Muscle of leg (tissue), 11 donors: Measurements from ENCODE around the gene GRIN3A. TPM values are rescaled to one million over a fixed set of nuclear protein-coding genes. Genes with fewer than 3 reads are reported as not detected.

ENCODE experiments used
- DNase-seq: peaks from one replicate; pipeline ENCODE4 v3.0.0; 2013
- H3K27ac ChIP-seq: one replicate; pipeline ENCODE4 v1.5.1; 2013; ENCODE audit warnings: mild to moderate bottlenecking, low read length, control low read depth
- H3K27me3 ChIP-seq: one replicate; pipeline ENCODE4 v1.6.1; 2013; ENCODE audit warnings: low read length; ENCODE audit not compliant: control insufficient read depth, insufficient read depth
- H3K36me3 ChIP-seq: one replicate; pipeline ENCODE4 v1.6.1; 2013; ENCODE audit warnings: low read length; ENCODE audit not compliant: control insufficient read depth, insufficient read depth
- H3K4me1 ChIP-seq: one replicate; pipeline ENCODE4 v1.6.1; 2013; ENCODE audit warnings: low read length; ENCODE audit not compliant: control insufficient read depth, insufficient read depth
- H3K4me3 ChIP-seq: one replicate; pipeline ENCODE4 v1.5.1; 2013; ENCODE audit warnings: low read length, control low read depth
- H3K9me3 ChIP-seq: replicated peaks from 2 replicates; pipeline ENCODE4 v1.6.1; 2013; ENCODE audit warnings: low read depth, low read length; ENCODE audit not compliant: control insufficient read depth
- WGBS: methylation state at CpG from one replicate; pipeline ENCODE4 v1.1.5; 2013; ENCODE audit warnings: missing lambda C conversion rate; ENCODE audit not compliant: insufficient coverage; 5-methylcytosine and 5-hydroxymethylcytosine counted together
- polyA plus RNA-seq, 8 donors: library from polyadenylated mRNA; unstranded; fragments of 120-200 nt; gene quantifications; one replicate each; pipeline versions ENCODE4 v1.2.1 to v1.2.3, GENCODE V29; 2013; ENCODE audit warnings: inconsistent platforms in 1 of 8, low replicate concordance in 1 of 8; ENCODE audit not compliant: insufficient read length in 8 of 8, insufficient read depth in 1 of 8
- total RNA-seq: library from RNA; stranded (reverse); fragments of 120-200 nt; gene quantifications from one replicate; pipeline ENCODE4 v1.2.4, GENCODE V29; 2013

Gene GRIN3A
- total and polyA plus RNA-seq, 9 donors = 0.48 to 1.1 (median 0.71) TPM

DNA sequence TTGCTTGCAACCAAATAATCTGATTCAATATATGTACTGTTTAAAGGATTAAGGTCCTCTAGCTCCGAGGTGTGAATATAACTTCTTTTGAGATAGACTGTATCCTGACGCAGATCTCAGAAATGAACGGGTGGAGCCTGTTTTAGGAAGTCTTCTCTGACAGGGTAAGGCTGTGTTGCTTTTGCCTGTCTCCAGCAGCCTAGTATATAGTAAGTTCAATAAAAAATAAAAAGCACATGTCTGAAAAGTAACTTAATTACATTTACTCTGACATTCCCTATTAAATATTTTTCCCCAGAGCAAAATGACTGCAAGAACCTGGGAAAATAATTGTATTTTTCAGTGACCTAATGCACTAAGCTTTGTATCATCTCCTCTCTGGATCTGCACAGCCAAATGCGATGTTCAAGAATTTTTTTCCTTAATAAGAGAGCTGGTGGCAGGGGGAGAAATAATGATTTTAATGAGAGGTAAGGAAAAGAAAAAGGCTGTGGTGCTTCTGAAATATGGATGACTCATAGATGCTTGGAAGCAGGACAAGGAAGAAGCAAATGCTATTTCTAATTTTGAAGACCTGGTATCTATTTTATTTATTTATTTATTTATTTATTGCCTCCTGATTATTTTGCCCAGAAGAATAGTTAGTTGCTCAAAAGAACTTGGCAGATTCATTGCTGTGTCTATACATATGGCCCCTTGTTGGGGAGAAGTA is 151.0 kb downstream of the GRIN3A start:
- Histone ChIP-seq H3K27ac (no peak overlapping the region), H3K4me3 (no peak overlapping the region), H3K27me3 (no peaks in the 10 kb centered on the region), H3K4me1 (no peaks in the 10 kb centered on the region), H3K36me3 (no peaks in the 10 kb centered on the region), H3K9me3 (no peaks in the 10 kb centered on the region)
- DNase-seq = no peak
- no CpG with 5 or more reads among the region's 4 CpGs for WGBS

DNA sequence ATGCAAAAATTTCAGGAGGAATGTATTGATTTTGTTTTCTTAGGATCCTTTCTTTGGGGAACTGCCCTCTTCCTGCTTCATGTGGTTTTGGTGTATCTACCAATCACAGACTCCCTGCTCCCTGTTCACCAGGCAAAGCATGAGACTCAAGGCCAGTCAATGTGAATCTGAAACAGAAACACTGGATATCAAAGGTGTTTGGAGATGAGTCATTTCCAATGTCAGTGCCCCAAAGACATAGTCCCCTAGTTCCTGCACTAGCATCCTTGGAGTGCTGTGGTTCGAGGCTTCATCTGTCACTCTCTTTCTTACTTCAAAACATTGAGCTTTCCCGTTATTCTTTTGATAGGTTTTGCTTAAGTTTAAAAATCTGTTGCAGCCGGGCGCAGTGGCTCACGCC is 151.8 kb downstream of the GRIN3A start:
- Histone ChIP-seq H3K4me1 (no peaks in the 10 kb centered on the region), H3K4me3 (no peak overlapping the region), H3K9me3 (no peaks in the 10 kb centered on the region), H3K36me3 (no peaks in the 10 kb centered on the region), H3K27ac (no peak overlapping the region), H3K27me3 (no peaks in the 10 kb centered on the region)
- no peak for DNase-seq
- WGBS = no CpG with 5 or more reads among the region's 5 CpGs

- Histone ChIP-seq H3K9me3 (no peaks in the 10 kb centered on the region), H3K27ac (no peak overlapping the region), H3K4me1 (no peaks in the 10 kb centered on the region), H3K4me3 (no peak overlapping the region), H3K36me3 (no peaks in the 10 kb centered on the region), H3K27me3 (no peaks in the 10 kb centered on the region)
- 45% methylated on average over 2 of the region's 3 CpGs for WGBS
- DNase-seq = peak; percentile 53
These were observed 152.7 kb downstream of the GRIN3A start for GRCh38 chr9:101585740-101586139.

- peak; percentile 82 for DNase-seq
- WGBS = no CpG with 5 or more reads among the region's 1 CpG
- no peaks in the 10 kb centered on the region for H3K4me1 ChIP-seq
These were observed 155.9 kb downstream of the GRIN3A start for GRCh38 chr9:101582553-101582952.

DNA sequence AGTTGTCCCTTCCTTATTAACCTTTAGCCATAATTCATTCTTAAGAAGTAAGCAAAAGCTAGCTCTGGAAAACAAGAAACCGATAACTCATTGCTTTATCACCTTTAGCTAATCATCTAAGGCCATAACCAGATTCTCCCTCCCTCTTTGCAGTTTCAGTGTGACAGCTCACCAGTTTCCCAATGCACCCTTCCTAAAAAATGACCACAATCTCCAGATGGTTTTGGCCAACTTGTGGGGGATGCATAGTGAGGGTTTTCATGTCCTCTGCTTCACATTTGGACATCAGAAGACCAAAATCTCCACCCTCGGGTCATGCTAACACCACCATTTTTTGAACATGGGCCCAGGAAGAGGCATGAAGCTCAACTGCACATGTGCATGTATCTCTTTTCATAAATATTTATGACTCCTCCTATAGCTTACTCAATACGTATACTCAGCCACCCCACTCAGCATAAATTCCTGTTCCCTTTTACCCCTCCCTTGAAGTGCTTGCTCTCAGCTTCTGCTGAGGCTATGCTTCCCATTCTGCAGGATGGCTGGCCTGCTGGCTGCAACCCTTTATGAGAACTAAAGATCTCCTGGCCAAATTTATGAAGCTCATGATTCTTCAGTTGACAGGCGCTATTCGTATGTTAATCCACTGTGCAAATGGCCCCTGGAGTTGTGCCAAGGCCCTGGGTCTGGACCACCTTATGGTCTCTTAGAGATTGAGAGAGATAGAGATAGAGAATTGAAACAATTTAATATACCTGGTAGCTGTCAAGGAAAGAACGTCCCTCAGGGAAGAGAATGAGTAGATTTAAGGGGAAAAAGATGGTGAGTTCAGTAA is 158.5 kb downstream of the GRIN3A start:
- WGBS = 55% methylated on average over 6 of the region's 6 CpGs
- Histone ChIP-seq H3K36me3 (no peaks in the 10 kb centered on the region), H3K4me1 (no peaks in the 10 kb centered on the region), H3K9me3 (no peaks in the 10 kb centered on the region), H3K27ac (no peak overlapping the region), H3K27me3 (no peaks in the 10 kb centered on the region), H3K4me3 (no peak overlapping the region)
- peak; percentile 11 for DNase-seq

More at GRCh38 chr9:101582553-101582952, 155.9 kb downstream of the GRIN3A start:
- Histone ChIP-seq H3K9me3 (no peaks in the 10 kb centered on the region), H3K27ac (no peak overlapping the region), H3K4me3 (no peak overlapping the region), H3K36me3 (no peaks in the 10 kb centered on the region), H3K27me3 (no peaks in the 10 kb centered on the region)

- H3K9me3 ChIP-seq = no peaks in the 10 kb centered on the region
- no peaks in the 10 kb centered on the region for H3K4me1 ChIP-seq
- H3K27ac ChIP-seq = no peak overlapping the region
- DNase-seq = no peak
- H3K4me3 ChIP-seq = no peak overlapping the region
- no peaks in the 10 kb centered on the region for H3K36me3 ChIP-seq
- 82% methylated on average over 3 of the region's 3 CpGs for WGBS
- H3K27me3 ChIP-seq = no peaks in the 10 kb centered on the region
These were observed 160.1 kb downstream of the GRIN3A start for GRCh38 chr9:101578378-101578777.

DNA sequence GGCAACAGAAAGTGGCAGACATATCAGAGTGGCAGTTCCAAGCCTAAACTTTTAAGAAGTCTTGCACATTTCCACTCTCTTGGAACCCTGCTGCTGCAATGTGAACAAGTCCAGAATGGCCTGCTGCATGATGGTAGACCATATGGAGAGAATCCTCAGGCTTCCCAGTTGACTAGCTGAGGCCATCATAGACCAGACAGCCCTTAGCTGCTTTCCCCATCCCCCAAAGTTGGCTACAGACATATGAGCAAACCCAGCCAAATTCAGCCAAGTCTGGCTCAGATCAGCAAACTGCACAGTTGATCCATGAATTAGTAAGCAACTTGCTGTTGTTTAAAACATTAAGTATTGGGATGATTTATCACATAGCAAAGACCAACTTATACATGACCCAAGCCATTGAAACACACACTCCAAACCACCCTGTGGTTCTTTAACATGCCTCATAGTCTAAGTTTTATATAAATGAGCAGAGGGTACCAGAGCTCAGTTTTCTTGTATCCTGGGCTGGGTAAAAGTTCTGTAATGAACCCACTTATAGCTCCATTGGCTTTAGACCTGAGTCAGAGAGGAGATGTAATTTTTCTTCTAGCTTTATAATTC is 163.6 kb downstream of the GRIN3A start:
- H3K27ac ChIP-seq = no peak overlapping the region
- H3K4me3 ChIP-seq = no peak overlapping the region
- no peaks in the 10 kb centered on the region for H3K9me3 ChIP-seq
- H3K4me1 ChIP-seq = no peaks in the 10 kb centered on the region
- no peaks in the 10 kb centered on the region for H3K27me3 ChIP-seq
- no peak for DNase-seq
- H3K36me3 ChIP-seq = no peaks in the 10 kb centered on the region

DNA sequence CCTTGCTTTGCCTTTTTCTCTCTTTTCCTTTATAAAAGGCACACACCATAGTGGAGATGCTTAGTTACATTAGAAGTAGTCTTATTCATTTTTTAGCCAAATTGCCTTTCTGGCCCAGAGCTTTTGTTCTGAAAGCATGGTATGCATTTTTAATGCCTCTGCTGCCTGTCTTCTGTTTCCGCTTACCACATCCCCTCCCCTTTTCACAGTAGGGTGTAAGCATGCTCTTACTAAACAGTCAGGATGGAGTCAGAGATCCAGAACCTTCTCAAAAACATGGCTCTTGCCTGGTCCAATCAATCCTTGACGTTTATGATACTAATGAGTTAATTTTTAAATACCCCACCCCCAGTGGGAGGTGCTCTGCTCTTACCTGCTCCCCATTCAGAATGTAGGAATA is 166.1 kb downstream of the GRIN3A start:
- Histone ChIP-seq H3K4me3 (no peak overlapping the region), H3K4me1 (no peaks in the 10 kb centered on the region), H3K9me3 (no peaks in the 10 kb centered on the region), H3K36me3 (peaks cover 5% of the 10 kb centered on the region), H3K27ac (no peak overlapping the region), H3K27me3 (no peaks in the 10 kb centered on the region)
- DNase-seq = no peak
- no CpG with 5 or more reads among the region's 2 CpGs for WGBS

DNA sequence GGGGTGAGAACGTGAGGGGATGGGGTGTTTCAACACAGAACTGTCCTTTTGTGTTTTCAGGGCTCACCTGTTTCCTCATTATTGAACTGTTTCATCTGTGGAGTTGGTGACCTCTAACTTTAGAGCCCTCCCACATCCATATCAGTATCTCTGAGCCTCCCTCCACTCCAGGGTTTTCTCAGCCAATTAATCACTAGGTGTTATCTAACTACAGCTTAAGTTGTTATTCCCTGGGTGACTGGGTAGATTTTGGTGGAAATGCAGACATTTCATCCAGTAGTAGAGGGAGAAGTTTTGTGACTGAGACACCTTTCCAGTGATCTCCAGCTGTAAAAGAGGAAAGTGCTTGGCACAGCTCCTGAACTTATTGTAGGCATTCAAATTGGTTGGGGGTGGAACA is 167.3 kb downstream of the GRIN3A start:
- no peaks in the 10 kb centered on the region for H3K27me3 ChIP-seq
- DNase-seq = no peak
- no peak overlapping the region for H3K4me3 ChIP-seq
- no peak overlapping the region for H3K27ac ChIP-seq
- WGBS = no CpG with 5 or more reads among the region's 1 CpG
- no peaks in the 10 kb centered on the region for H3K9me3 ChIP-seq
- peaks cover 5% of the 10 kb centered on the region for H3K36me3 ChIP-seq
- no peaks in the 10 kb centered on the region for H3K4me1 ChIP-seq

DNA sequence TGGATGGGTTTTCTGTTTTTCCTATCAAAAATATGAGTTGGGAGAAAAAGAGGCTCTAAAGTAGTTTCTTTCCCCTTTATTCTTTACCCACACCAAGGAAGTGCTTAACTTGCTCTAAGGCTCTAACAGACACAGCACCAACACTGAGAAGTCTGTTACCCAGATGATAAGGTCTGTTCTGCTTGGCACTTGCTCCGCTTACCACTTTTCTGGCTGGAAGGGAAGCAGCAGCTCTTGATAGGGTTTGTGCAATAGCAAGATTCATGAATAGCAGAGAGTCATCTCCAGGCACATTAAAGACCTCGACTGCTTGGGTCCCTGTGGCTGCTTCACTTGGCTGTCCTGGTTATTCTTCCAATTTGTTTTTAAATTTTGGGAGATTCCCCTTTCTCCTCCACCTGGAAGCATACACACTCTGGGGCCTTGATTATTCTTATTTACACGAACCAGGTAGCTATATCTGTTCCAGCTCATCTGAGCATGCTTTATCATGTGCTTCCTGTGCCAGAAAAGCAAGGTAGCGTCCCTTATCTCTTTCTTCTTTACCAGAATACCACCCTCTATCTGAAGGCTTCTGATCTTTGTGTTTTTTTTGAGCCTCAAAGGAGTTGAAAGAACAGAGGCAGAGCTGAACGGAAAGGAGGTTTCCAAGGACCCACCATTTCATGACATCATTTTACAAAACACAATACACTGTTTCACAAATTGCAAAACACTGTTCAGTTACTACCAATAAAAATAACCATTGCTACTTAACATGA is 168.5 kb downstream of the GRIN3A start:
- peaks cover 5% of the 10 kb centered on the region for H3K36me3 ChIP-seq
- no peaks in the 10 kb centered on the region for H3K9me3 ChIP-seq
- H3K4me1 ChIP-seq = no peaks in the 10 kb centered on the region
- no peak for DNase-seq
- WGBS = 94% methylated on average over 2 of the region's 5 CpGs
- no peak overlapping the region for H3K27ac ChIP-seq
- no peaks in the 10 kb centered on the region for H3K27me3 ChIP-seq
- H3K4me3 ChIP-seq = no peak overlapping the region
